Cardiac fibroblast (primary cell): ENCODE results near the gene CLPTM1.
"Not testable (repeated sequence)": the region's sequence is repeated elsewhere in the genome, so short reads cannot be mapped to it uniquely, and the experiment has no call there.

Experiments
- DNase-seq, 2 donors: peaks; one replicate each; pipeline versions ENCODE4 v3.0.0 to v3.0.0-alpha.2; 2010; ENCODE audit warnings: low read depth in 2 of 2
- H3K4me3 ChIP-seq, 2 donors: replicated peaks in 1 of 2; 1 replicate in 1 of 2; 2 replicates in 1 of 2; pipeline ENCODE4 v1.5.1; 2011; ENCODE audit warnings: low read depth in 2 of 2, low read length in 2 of 2, mild to moderate bottlenecking in 2 of 2, moderate library complexity in 1 of 2
- CTCF ChIP-seq: IDR thresholded peaks from one replicate; pipeline ENCODE4 v1.5.1; 2011; ENCODE audit warnings: low read depth, mild to moderate bottlenecking, low read length, inconsistent platforms

Gene CLPTM1

GRCh38 chr19:44969437-44969836 lies 14.3 kb downstream of the CLPTM1 start:
- TF ChIP-seq CTCF = no peak
- DNase-seq = no peak

GRCh38 chr19:44971451-44971850 lies 16.3 kb downstream of the CLPTM1 start:
- not testable (repeated sequence) for H3K4me3 ChIP-seq, DNase-seq

More at GRCh38 chr19:44969437-44969836, 14.3 kb downstream of the CLPTM1 start:
- no peak overlapping the region for H3K4me3 ChIP-seq

GRCh38 chr19:44972802-44973201 lies 17.6 kb downstream of the CLPTM1 start:
- TF ChIP-seq CTCF = no peak
- no peak for DNase-seq
- no peak overlapping the region for H3K4me3 ChIP-seq

GRCh38 chr19:44973982-44974735 lies 19.0 kb downstream of the CLPTM1 start:
- no peak for TF ChIP-seq CTCF
- no peak overlapping the region for H3K4me3 ChIP-seq
- no peak for DNase-seq

- DNase-seq = no peak
- no peak overlapping the region for H3K4me3 ChIP-seq
- no peak for TF ChIP-seq CTCF
Observed at GRCh38 chr19:44974857-44975256, 19.7 kb downstream of the CLPTM1 start.

- no peak for DNase-seq
- H3K4me3 ChIP-seq = no peak overlapping the region
- TF ChIP-seq CTCF = no peak
Observed at GRCh38 chr19:44975444-44975843, 20.3 kb downstream of the CLPTM1 start.

- TF ChIP-seq CTCF = no peak
- no peak for DNase-seq
- no peak overlapping the region for H3K4me3 ChIP-seq
Observed at GRCh38 chr19:44984005-44984404, 28.8 kb downstream of the CLPTM1 start.
